Suppressor macrophage treated with lipopolysaccharide for 4 hours (primary cell): Measurements from ENCODE around the gene SFXN5.
A peak's percentile ranks its signal among the peaks of the same experiment; 100 is the strongest.
"Not testable (repeated sequence)": the region's sequence is repeated elsewhere in the genome, so short reads cannot be mapped to it uniquely, and the experiment has no call there.

Source experiments
- DNase-seq: peaks from one replicate; pipeline ENCODE4 v3.0.0-alpha.2; 2020

SFXN5 gene

GRCh38 chr2:73101626-73102256 is 30.2 kb upstream of the SFXN5 start:
- DNase-seq: no peak

- no peak for DNase-seq
Measured at GRCh38 chr2:73100956-73101355, 29.4 kb upstream of the SFXN5 start.

GRCh38 chr2:73099486-73099885 is 28.0 kb upstream of the SFXN5 start:
- DNase-seq: no peak

DNA sequence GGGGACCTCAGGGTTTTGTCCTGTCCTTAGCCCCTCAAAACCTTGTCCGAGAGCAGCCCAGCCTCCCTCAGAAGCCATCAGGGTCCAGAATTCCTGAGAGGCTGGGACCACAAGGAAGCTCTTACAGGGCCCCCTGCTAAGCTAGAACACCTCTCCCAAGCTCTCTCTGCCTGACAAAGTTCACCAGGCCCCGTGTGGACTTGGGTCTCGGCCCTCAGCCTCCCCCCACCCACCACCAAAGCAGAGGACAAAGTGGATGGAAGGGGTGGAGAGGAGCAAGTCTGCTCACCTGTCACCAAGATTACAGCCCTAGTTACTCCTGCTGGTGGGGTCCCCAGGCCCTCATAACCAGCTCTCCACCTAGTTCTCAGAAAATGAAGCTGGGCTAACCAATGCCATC is 24.4 kb upstream of the SFXN5 start:
- no peak for DNase-seq

DNA sequence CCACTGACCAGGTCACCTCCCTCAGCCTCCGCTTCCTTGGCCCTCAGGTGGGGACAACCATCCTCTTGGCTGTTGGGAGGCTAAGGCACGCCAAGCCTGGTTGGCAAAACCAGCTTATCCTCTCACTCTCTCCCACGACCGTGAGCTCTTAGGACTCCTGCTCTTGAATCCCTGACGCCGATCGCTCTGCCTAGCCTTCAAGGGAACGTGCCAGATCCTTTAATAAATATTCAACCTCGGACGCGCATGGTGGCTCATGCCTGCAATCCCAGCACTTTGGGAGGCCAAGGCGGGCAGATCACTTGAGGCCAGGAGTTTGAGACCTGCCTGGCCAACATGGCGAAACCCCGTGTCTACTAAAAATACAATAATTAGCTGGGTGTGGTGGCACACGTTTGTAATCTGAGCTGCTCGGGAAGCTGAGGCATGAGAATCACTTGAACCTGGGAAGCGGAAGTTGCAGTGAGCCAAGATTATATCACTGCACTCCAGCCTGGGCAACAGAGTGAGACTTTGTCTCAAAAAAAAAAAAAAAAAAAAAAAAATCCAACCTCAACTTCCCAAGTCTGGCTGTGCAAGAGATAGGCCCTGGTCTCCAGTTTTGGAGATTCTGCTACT is 22.2 kb upstream of the SFXN5 start:
- DNase-seq: not testable (repeated sequence)

DNA sequence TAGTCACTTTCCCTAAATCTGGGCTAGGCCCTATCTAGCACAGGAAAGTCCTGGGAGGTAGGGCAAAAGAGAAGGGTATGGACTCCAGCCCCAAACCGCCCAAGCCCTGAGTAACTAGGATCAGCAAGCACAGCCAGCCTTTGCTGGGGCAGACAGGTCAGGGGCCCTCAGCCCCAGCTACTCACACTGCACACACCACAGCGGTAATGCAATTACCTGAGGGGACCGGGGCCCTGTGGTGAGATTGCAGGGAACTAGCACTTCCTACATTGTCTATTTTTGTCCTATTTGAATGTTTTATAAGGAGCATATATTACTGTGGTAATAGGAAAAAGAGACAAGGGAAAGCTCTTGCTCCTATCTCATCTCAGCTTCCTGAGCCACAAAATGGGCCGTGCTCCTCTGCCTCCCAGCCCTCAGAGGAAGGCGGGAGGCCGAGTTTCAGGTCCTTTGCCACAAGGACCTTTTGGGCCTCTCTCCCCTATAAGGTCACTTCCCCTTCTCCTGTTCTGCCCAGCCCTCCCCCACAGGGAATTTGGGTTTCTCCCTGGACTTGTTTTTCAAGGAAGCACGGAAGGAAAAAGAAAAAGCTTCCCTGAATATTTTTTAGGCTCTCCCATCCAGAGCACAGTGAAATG is 20.8 kb upstream of the SFXN5 start:
- no peak for DNase-seq

GRCh38 chr2:73091696-73092095 is 20.2 kb upstream of the SFXN5 start:
- DNase-seq: no peak

DNA sequence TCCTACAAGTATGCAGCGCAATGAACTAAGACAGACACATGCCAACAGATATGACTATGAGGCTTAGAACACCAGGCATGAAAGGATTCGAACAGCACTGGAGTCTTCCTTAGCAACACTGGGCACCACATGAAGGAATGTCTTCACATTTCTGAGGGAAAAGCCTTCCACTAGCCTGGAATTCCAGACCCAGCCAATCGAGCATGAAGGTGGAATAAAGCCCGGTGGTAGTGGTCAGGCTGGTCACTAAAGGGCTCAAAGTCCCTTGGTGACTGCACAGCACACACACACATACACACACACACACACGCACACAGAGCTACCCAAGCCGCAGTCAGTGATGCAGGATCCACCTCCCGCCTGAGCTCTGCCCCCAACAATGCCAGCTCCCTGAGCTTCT is 19.7 kb upstream of the SFXN5 start:
- DNase-seq: no peak

DNA sequence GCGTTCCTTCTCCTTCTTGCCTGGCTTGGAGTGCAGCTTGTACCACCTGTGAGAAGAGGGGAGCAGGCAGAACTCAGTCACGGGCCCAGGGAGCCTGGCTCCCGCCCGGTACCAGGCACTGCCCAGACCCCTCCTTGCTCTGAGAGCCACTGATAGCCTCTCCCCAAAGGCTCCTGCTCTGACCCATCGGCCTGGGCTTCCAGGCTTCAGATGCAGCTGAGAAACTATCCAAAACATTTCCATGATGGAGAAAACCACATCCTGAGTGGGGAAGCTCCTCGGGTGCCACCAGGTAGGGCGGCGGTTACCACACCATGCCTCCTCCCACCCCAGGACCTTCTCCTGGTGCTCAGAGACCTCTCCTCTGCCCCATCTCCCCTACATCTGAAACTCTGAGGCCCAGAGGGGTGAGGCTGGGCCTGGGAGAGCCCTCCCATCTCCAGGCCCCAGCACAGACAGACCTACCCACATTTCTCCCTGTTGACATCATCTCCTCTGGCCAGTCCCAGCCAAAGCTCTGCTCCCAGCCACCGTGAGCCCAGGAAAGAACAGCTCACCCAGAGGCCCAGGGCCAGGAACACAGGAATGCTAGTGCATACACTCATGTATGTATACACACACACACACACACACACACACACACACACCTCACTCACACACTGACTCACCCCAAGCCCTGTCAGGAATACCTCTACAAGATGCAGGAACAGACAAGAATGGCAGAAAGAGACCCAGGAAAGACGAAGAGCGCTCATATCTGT is 17.9 kb upstream of the SFXN5 start:
- DNase-seq: no peak

DNA sequence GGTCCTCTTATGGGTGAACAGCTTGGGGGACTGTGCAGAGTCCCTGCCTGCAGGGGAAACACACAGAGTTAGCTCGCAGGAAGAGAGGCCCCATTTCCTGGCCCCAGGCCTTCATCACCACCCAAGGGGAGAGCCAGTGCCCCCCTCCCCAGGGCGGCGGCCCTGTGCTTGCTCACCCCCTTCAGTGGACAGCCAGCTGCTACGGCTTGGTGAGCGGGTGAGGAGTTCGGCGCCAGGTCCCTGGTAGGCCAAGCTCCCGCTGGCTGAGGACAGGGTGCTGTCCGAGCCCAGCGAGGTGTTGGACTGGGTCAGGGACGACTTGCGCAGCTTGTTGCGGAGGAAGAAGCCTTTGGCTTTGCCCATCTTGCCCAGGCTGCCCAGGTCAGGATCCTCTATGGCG is 17.2 kb upstream of the SFXN5 start:
- DNase-seq: no peak

DNA sequence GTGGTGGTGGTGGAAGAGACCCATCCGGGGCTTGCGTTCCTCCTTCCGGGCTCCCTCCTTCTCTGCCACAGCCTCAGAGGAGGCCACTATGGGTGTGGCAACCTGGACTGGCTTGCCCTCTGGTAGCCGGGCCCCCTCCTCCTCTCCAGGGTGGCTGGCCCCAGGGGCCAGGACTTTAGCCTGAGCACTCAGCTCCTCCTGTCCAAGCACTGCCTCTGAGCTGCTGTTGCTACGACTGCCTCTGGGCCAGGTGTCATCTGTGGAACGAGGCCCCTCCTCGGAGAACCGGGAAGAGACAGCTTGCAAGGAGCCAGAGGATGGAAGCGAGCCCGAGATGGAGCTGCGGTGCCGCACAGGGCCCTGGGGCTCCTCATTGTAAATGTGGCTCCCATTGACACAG is 16.7 kb upstream of the SFXN5 start:
- no peak for DNase-seq

GRCh38 chr2:73087311-73087710 is 15.8 kb upstream of the SFXN5 start:
- DNase-seq: no peak

GRCh38 chr2:73085691-73086090 is 14.2 kb upstream of the SFXN5 start:
- DNase-seq: peak; percentile 89

DNA sequence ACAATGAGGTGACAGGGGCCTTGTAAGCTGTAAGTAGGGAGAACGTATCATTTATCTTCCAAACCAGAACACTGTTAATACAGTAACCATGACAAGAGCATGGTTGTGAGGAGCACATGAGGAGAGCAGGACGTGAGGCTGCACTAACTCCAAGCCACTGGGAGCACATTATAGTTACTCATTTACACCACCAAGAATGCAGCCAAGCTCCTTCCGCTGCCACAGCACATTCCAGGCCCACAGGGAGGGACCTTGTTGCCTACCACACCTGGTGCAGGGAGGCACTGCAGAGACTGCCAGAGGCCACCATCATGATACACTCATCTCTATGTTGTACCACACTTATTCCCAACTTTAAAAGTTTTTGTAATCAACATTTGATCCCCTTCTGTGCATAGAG is 13.5 kb upstream of the SFXN5 start:
- no peak for DNase-seq

GRCh38 chr2:73083886-73084800 is 12.6 kb upstream of the SFXN5 start:
- DNase-seq: no peak

DNA sequence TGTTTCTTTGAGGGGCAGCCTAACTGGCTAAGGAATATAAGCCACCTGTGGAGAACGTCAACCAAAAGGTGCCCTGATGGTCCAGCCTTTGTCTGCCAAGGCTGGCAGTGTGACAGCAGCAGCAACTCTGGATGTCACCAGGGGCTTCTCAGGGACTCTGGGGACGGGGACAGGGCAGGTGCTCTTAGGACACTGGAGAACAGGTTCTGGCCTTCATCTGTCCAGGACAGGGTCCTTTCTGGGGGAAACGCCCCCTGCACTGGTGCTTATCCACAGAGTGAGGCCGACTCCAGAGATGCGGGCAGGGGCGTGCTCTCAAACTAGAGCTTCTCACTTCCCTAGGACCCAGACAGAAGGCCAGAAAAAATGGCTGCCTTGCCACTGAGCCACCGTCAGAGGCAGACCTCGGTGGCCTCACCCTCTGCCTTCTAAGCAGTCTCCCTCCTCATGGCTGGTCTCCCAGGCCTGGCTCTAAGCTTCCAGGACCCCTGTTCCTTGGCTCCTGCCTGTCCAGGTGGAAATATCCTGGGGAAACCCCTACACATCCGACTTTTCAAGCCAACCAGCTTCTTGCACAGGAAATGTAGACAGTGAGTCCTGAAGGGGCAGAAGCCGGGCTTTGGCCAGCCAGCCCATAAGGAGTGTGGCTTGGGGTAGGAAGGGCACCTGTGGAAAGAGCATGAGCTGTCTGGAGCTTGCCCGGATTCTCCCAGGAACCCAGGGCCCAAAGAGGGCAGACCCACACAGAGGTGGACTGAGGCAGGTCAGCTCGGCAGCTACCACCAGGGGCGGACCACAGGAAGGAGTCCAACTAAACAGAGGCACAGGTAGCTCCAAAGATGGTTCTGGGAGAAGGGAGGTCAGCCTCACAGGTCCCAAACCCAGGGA is 11.3 kb upstream of the SFXN5 start:
- no peak for DNase-seq

GRCh38 chr2:73081181-73081671 is 9.7 kb upstream of the SFXN5 start:
- no peak for DNase-seq

- DNase-seq: no peak
Measured at GRCh38 chr2:73080321-73081131, 9.0 kb upstream of the SFXN5 start.

DNA sequence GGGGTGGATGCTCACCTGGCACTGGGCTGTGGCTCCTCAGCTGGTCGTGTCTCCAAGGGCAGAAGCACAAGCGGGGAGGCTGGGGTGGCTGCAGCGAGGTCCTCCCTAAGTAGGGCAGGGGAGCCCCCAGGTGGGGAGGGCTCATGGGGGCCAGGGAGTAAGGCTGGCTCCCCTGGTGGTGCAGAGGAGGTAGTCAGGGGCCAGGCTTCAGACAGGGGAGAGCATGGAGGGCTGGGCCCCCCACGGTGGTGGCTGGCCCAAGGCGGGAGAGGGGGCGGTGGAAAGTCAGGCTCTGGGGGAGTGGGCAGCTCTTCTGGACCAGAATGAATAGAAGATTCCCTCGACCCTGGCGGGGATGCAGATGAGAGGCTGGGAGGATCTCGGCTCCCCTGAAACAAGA is 8.1 kb upstream of the SFXN5 start:
- DNase-seq: no peak
